Cardiac fibroblast (primary cell): Measurements from ENCODE around the gene TPD52L2.
A peak's percentile ranks its signal among the peaks of the same experiment; 100 is the strongest.

ENCODE experiments used
- DNase-seq, 2 donors: peaks; one replicate each; pipeline versions ENCODE4 v3.0.0 to v3.0.0-alpha.2; 2010; ENCODE audit warnings: low read depth in 2 of 2
- H3K4me3 ChIP-seq, 2 donors: replicated peaks in 1 of 2; 1 replicate in 1 of 2; 2 replicates in 1 of 2; pipeline ENCODE4 v1.5.1; 2011; ENCODE audit warnings: low read depth in 2 of 2, low read length in 2 of 2, mild to moderate bottlenecking in 2 of 2, moderate library complexity in 1 of 2
- TF ChIP-seq, protein P1 (sequence below): IDR thresholded peaks from one replicate; pipeline ENCODE4 v1.5.1; 2011; ENCODE audit warnings: low read depth, mild to moderate bottlenecking, low read length, inconsistent platforms

Gene TPD52L2

GRCh38 chr20:63835021-63835858, 29.8 kb upstream of the TPD52L2 start:
- no peak overlapping the region for H3K4me3 ChIP-seq
- peak; percentile 97 to 99 for DNase-seq
- TF ChIP-seq, protein P1, sequence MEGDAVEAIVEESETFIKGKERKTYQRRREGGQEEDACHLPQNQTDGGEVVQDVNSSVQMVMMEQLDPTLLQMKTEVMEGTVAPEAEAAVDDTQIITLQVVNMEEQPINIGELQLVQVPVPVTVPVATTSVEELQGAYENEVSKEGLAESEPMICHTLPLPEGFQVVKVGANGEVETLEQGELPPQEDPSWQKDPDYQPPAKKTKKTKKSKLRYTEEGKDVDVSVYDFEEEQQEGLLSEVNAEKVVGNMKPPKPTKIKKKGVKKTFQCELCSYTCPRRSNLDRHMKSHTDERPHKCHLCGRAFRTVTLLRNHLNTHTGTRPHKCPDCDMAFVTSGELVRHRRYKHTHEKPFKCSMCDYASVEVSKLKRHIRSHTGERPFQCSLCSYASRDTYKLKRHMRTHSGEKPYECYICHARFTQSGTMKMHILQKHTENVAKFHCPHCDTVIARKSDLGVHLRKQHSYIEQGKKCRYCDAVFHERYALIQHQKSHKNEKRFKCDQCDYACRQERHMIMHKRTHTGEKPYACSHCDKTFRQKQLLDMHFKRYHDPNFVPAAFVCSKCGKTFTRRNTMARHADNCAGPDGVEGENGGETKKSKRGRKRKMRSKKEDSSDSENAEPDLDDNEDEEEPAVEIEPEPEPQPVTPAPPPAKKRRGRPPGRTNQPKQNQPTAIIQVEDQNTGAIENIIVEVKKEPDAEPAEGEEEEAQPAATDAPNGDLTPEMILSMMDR: no peak

- H3K4me3 ChIP-seq: no peak overlapping the region
- no peak for DNase-seq
- TF ChIP-seq, protein P1: no peak
Observed at GRCh38 chr20:63836458-63837344, 28.4 kb upstream of the TPD52L2 start.

GRCh38 chr20:63837479-63837878, 27.6 kb upstream of the TPD52L2 start:
- DNase-seq: no peak
- TF ChIP-seq, protein P1: no peak
- H3K4me3 ChIP-seq: no peak overlapping the region

- no peak for DNase-seq
- no peak overlapping the region for H3K4me3 ChIP-seq
- TF ChIP-seq, protein P1: no peak
Observed at GRCh38 chr20:63839620-63840019, 25.4 kb upstream of the TPD52L2 start.

GRCh38 chr20:63840405-63840828, 24.7 kb upstream of the TPD52L2 start:
- DNase-seq: no peak
- TF ChIP-seq, protein P1: no peak
- no peak overlapping the region for H3K4me3 ChIP-seq

DNA sequence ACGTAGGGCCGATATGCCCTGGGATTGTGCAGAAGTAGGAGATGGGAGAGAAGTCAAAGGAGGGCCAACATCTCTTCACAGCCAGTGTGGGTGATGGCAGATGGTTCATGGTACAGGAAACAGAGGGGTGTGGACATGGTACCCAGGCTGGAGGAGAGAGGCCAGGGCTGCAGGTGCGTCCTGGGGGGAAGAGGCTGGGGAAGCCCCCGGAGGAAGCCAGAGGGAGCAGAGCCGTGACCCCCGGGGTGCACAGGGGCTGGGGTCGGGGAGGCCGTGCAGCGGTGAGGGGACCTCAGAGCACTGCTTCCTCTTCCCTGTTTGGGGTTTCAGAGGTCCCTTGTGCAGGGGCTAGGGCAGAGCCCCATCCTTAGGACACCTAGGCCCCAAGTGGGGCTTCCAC, 22.8 kb upstream of the TPD52L2 start:
- TF ChIP-seq, protein P1: no peak
- DNase-seq: no peak
- no peak overlapping the region for H3K4me3 ChIP-seq
